Activated naive CD4-positive, alpha-beta T cell treated with anti-CD3 and anti-CD28 coated beads, Interleukin-2, amount 10 ng/mL, durations not matched to agents 7 days and 5 days (primary cell): ENCODE measurements around the gene IP6K2.

Source experiments
- CTCF ChIA-PET: fragments of 350-600 bp; sonication (Branson Sonifier 250); formaldehyde crosslinking; loops from one replicate; lab custom pipeline; 2021; ENCODE audit warnings: antibody characterized with exemption; lab: Charles Lee
- DNase-seq: peaks from one replicate; pipeline ENCODE4 v3.0.0-alpha.2; 2020
- H3K27ac Mint-ChIP-seq: one replicate; pipeline ENCODE4 v1.8.0; 2021; ENCODE audit warnings: mild to moderate bottlenecking, moderate library complexity, mixed read lengths
- H3K27me3 Mint-ChIP-seq: one replicate; pipeline ENCODE4 v1.8.0; 2021; ENCODE audit warnings: mild to moderate bottlenecking, mixed read lengths
- H3K36me3 Mint-ChIP-seq: one replicate; pipeline ENCODE4 v1.8.0; 2021; ENCODE audit warnings: mixed read lengths
- H3K4me1 Mint-ChIP-seq: one replicate; pipeline ENCODE4 v1.8.0; 2021; ENCODE audit warnings: mixed read lengths
- H3K4me3 Mint-ChIP-seq: one replicate; pipeline ENCODE4 v1.8.0; 2021; ENCODE audit warnings: mild to moderate bottlenecking, moderate library complexity, mixed read lengths
- H3K9me3 Mint-ChIP-seq: one replicate; pipeline ENCODE4 v1.8.0; 2021; ENCODE audit warnings: mixed read lengths

Gene IP6K2

DNA sequence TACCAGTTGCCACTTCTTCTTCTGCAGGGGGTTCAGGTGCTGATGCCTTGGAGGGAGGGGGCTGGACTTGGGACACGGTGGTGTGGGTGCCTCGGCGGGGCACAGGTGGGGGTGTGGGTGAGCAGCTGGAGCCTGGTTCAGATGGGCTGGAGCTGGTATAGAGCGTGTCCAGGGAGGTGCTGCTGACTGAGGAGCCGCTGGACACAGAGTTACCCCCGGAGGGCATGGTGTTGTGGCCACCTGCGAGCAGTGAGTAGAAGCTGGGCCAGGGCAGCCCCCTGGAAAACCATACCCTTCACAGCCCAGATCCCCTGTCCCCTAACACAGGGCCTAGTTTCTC lies 35.5 kb downstream of the IP6K2 start:
- DNase-seq = no peak
- Mint-ChIP-seq H3K4me1 (peaks cover 51% of the 10 kb centered on the region), H3K36me3 (peaks cover 53% of the 10 kb centered on the region), H3K9me3 (no peaks in the 10 kb centered on the region), H3K27me3 (no peaks in the 10 kb centered on the region), H3K27ac (peak overlapping the region; percentile 13), H3K4me3 (no peak overlapping the region)
- CTCF ChIA-PET = no interaction called here

GRCh38 chr3:48680811-48681540 lies 36.0 kb downstream of the IP6K2 start:
- no peaks in the 10 kb centered on the region for H3K9me3 Mint-ChIP-seq
- H3K4me3 Mint-ChIP-seq = no peak overlapping the region
- CTCF ChIA-PET = no interaction called here
- peaks cover 57% of the 10 kb centered on the region for H3K36me3 Mint-ChIP-seq
- peak overlapping the region; percentile 64 for H3K27ac Mint-ChIP-seq
- H3K27me3 Mint-ChIP-seq = no peaks in the 10 kb centered on the region
- no peak for DNase-seq
- peaks cover 48% of the 10 kb centered on the region for H3K4me1 Mint-ChIP-seq

GRCh38 chr3:48679411-48680391 lies 37.3 kb downstream of the IP6K2 start:
- H3K36me3 Mint-ChIP-seq = peaks cover 58% of the 10 kb centered on the region
- CTCF ChIA-PET = no interaction called here

DNA sequence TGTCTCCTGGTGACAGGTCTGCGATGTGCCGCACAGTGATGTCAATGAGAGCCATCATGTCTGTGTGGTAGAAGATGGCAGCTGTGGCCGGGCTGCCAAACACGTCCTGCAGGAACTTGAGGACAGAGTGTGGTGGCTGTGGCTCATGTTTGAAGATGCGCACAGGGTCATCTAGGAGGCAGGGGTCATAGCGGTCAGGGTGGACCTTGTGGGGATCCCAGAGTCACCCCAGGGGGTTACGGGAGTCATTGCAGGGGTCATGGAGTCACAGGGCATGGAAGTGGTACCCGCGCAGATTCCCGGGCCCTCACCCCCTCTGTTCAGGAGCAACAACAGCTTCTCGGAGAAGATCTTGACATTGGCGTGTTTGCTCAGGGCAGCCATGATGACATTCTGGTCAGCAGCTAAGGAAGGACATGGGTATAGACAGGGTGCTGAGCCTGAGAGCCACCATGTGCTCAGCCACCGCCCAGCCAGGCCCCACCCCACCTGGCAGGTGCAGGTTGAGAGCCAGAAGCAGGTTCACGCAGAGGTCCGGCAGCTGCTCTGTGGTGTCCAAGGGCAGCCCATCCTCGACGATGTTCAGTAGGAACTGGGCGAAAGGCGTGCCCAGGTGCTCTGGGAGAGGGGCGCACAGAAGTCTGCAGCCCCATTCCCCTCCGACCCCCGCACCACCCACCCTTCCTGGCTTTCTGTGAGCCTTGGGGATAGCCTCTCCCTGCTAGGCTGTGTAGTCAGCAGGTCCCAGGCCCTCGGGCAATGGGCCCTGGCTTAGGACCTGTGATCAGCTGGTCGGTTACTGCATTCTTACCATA lies 38.2 kb downstream of the IP6K2 start:
- H3K4me1 Mint-ChIP-seq = peaks cover 35% of the 10 kb centered on the region
- DNase-seq = no peak
- no peaks in the 10 kb centered on the region for H3K9me3 Mint-ChIP-seq
- H3K27me3 Mint-ChIP-seq = no peaks in the 10 kb centered on the region
- H3K4me3 Mint-ChIP-seq = no peak overlapping the region
- CTCF ChIA-PET = no interaction called here
- peak overlapping the region; percentile 54 for H3K27ac Mint-ChIP-seq
- peaks cover 56% of the 10 kb centered on the region for H3K36me3 Mint-ChIP-seq

More at GRCh38 chr3:48679411-48680391, 37.3 kb downstream of the IP6K2 start:
- peak overlapping the region; percentile 69 for H3K27ac Mint-ChIP-seq
- H3K4me1 Mint-ChIP-seq = peaks cover 43% of the 10 kb centered on the region
- no peaks in the 10 kb centered on the region for H3K27me3 Mint-ChIP-seq
- DNase-seq = no peak
- H3K9me3 Mint-ChIP-seq = no peaks in the 10 kb centered on the region
- H3K4me3 Mint-ChIP-seq = no peak overlapping the region

DNA sequence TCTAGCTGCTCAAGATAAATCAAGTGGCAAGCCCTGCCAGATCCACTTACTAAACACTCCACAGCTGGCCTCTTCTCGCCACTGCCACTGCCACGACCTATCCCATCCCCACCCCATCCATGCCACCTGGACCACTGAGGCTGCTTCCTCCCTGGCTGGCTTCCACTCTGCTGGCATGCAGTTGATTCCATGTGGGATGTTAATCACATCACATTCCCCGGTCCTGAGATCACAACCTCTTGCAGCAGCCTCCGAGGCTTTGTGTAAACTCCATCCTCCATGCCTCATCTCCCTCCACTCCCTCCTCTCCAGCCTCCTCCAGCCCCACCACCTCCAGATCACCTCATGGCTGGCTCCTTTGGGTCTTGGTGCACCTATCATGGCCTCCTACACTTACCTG lies 39.0 kb downstream of the IP6K2 start:
- Mint-ChIP-seq H3K9me3 (no peaks in the 10 kb centered on the region), H3K27ac (no peak overlapping the region), H3K36me3 (peaks cover 52% of the 10 kb centered on the region), H3K4me3 (no peak overlapping the region), H3K27me3 (no peaks in the 10 kb centered on the region), H3K4me1 (peaks cover 30% of the 10 kb centered on the region)
- CTCF ChIA-PET = no interaction called here
- DNase-seq = no peak

DNA sequence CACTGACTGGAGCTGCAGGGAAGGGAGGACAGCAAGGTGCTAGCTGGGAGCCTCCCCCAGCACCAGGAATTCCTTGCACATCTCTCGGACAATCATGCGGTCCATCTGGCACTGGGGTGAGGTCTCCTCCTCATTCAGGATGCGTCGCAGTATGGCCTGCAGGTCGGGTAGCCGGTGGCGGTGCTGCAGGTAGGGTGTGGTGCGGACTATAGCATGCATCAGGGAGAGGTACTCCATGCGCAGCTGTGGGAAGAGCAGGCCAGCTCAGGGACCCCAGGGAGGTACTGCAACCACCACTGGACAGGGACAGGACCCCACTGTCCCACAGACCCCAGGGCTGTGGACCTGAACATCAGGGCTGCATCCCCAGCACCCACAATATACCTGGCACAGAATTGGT lies 42.5 kb downstream of the IP6K2 start:
- no peaks in the 10 kb centered on the region for H3K27me3 Mint-ChIP-seq
- no peaks in the 10 kb centered on the region for H3K9me3 Mint-ChIP-seq
- H3K4me3 Mint-ChIP-seq = no peak overlapping the region
- H3K36me3 Mint-ChIP-seq = peaks cover 35% of the 10 kb centered on the region
- CTCF ChIA-PET = interaction anchor here (1.5 kb wide), 1 partner anchor 12 kb away, joined by 3 read pairs; no protein-coding TSS in a partner anchor
- H3K4me1 Mint-ChIP-seq = peaks cover 7% of the 10 kb centered on the region
- DNase-seq = no peak
- no peak overlapping the region for H3K27ac Mint-ChIP-seq

GRCh38 chr3:48672522-48672921 lies 44.5 kb downstream of the IP6K2 start:
- no peak for DNase-seq
- H3K4me3 Mint-ChIP-seq = no peak overlapping the region
- H3K4me1 Mint-ChIP-seq = no peaks in the 10 kb centered on the region
- no peak overlapping the region for H3K27ac Mint-ChIP-seq
- H3K36me3 Mint-ChIP-seq = peaks cover 24% of the 10 kb centered on the region
- H3K9me3 Mint-ChIP-seq = no peaks in the 10 kb centered on the region
- CTCF ChIA-PET = no interaction called here
- no peaks in the 10 kb centered on the region for H3K27me3 Mint-ChIP-seq

DNA sequence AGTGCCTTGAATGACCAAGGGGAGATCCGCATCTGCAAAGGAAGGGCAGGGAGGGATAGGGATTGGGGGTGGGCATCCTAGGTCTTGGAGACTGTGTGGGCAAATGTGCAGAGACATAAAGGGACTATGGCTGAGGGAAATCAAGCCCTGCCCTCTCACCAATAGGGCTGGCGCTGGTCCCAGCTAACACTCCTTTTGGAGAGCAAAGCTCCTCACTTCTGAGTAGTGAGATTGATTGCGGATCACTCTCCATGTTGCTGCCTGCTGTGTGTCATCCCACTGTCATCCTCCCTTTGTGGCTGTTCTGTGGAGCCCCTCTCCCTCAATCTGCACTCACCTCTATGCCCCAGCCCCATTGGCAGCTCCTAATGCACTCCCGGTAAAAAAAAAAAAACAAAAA lies 52.1 kb downstream of the IP6K2 start:
- Mint-ChIP-seq H3K27me3 (peaks cover 44% of the 10 kb centered on the region), H3K36me3 (peaks cover 7% of the 10 kb centered on the region), H3K9me3 (no peaks in the 10 kb centered on the region), H3K4me1 (peaks cover 21% of the 10 kb centered on the region), H3K4me3 (no peak overlapping the region), H3K27ac (no peak overlapping the region)
- no peak for DNase-seq
- CTCF ChIA-PET = interaction anchor here (0.6 to 2.4 kb wide), 3 partner anchors 19 to 176 kb away, joined by 3 to 9 read pairs (median 6); partner anchors contain the start of gene SLC26A6

- peak overlapping the region; percentile 24 for H3K27ac Mint-ChIP-seq
- peaks cover 51% of the 10 kb centered on the region for H3K27me3 Mint-ChIP-seq
- peak overlapping the region; percentile 75 for H3K4me3 Mint-ChIP-seq
- CTCF ChIA-PET = interaction anchor here (1.4 to 2.4 kb wide), 2 partner anchors 20 to 29 kb away, joined by 6 to 9 read pairs; partner anchors contain the start of gene SLC26A6
- no peak for DNase-seq
- peaks cover 7% of the 10 kb centered on the region for H3K36me3 Mint-ChIP-seq
- peaks cover 21% of the 10 kb centered on the region for H3K4me1 Mint-ChIP-seq
- no peaks in the 10 kb centered on the region for H3K9me3 Mint-ChIP-seq
These were observed 52.7 kb downstream of the IP6K2 start for GRCh38 chr3:48664313-48664644.

GRCh38 chr3:48663489-48664312 lies 53.3 kb downstream of the IP6K2 start:
- peak; percentile 95 for DNase-seq
- Mint-ChIP-seq H3K27me3 (peaks cover 54% of the 10 kb centered on the region), H3K4me3 (peak overlapping the region; percentile 75), H3K9me3 (no peaks in the 10 kb centered on the region), H3K36me3 (peaks cover 7% of the 10 kb centered on the region), H3K4me1 (peaks cover 21% of the 10 kb centered on the region), H3K27ac (peak overlapping the region; percentile 76)
- CTCF ChIA-PET = interaction anchor here (0.9 to 2.4 kb wide), 4 partner anchors 21 to 105 kb away, joined by 4 to 9 read pairs (median 7); partner anchors contain the start of genes NCKIPSD and SLC26A6

DNA sequence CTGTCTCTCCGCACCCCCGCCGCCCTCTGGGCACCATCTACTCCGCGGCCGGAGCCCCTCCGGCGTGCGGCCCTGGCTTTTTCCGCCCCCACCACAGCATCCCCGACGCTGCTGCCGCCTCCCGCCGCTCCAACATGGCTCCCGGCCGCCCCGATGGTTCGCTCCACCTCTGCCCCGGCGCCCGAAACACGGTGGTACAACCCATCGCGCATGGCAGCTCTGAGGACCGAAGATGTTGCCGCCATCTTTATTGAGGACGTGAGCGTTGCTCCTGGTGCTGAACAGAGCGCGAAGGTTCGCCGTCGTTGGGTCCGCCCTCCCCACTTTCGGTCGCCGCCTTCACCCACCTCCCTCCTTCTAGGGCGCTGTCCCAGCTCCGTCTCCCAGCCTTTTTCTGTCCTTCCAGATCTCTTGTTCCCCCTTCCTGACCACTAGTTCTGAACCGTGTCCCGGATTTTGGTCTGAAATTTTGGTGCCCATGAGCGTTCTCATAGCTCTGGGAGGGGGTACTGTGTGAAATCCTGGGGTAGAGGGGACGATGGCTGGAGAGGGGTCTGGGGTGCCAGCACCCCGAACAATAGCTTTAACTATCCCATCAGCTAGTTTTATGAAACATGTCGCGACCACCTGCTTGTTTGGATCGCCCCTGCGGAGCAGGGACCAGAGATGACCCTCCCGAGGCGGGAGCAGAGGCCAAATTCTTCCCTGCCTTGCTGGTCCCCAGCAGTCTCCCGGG lies 54.1 kb downstream of the IP6K2 start, which contains the start of gene CELSR3:
Gene CELSR3 (minus strand): TSS at position 134 of the 736 bp plus-strand sequence. CDS start 252 bp downstream, outside the sequence.
- Mint-ChIP-seq H3K27ac (peak within 1 kb of the TSS; percentile 78), H3K4me1 (peaks cover 21% of the 10 kb centered on the region), H3K9me3 (no peaks in the 10 kb centered on the region), H3K4me3 (peak within 1 kb of the TSS; percentile 75), H3K36me3 (peaks cover 6% of the 10 kb centered on the region), H3K27me3 (peaks cover 62% of the 10 kb centered on the region)
- CTCF ChIA-PET = interaction anchor here (0.9 to 2.4 kb wide), 3 partner anchors 23 to 104 kb away, joined by 4 to 9 read pairs (median 8); partner anchors contain the start of genes NCKIPSD and SLC26A6
- peak; percentile 70 for DNase-seq

DNA sequence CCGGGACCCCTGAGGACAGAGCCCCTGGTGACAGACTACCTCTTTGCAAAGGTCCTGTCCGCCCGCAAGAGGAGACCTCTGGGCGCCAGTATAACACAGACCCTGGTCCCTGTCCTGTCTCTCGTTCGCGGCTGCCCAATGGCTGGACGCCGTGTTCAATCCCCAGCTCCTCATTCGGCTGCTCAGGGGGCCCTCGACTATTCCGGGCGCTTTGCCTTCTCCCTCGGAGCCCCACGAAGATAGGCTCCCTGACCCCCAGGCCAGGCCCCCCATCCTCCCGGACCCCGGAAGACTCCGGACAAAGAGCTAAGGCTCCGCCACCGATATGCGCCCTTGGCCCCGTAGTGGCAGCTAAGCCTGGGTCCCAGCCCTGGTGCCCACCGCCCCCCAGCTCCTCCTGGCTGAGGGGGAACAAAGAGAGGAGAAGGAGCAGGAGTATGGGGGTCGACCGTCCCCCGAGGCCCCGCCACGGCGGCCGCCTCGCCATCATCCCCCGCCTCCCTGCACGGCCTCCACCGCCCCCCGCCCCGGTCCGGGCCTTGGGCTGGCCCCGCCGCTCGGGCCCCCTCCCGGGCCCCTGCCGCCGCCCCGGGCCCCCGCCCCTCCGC lies 54.8 kb downstream of the IP6K2 start:
- CTCF ChIA-PET = interaction anchor here (0.9 to 2.1 kb wide), 2 partner anchors 24 to 103 kb away, joined by 4 to 8 read pairs; partner anchors contain the start of gene NCKIPSD
- no peak for DNase-seq
- Mint-ChIP-seq H3K36me3 (peaks cover 6% of the 10 kb centered on the region), H3K4me1 (peaks cover 28% of the 10 kb centered on the region), H3K27me3 (peaks cover 69% of the 10 kb centered on the region), H3K27ac (peak overlapping the region; percentile 19), H3K4me3 (peak overlapping the region; percentile 45), H3K9me3 (no peaks in the 10 kb centered on the region)
